Karpas-422 (cell line): ENCODE results near the gene MUCL1. TPM values are rescaled to one million over a fixed set of nuclear protein-coding genes. Genes with fewer than 3 reads are reported as not detected.

Experiments
- DNase-seq: peaks from one replicate; pipeline ENCODE4 v3.0.0-alpha.2; 2015
- H2AFZ ChIP-seq: fragments of 200-600 bp; sonication (generic); 2 replicates; pipeline ENCODE4 v1.6.1; 2014; ENCODE audit warnings: antibody characterized with exemption, low read length, mixed read lengths
- H3K27ac ChIP-seq: fragments of 200-600 bp; sonication (generic); 2 replicates; pipeline ENCODE4 v1.5.1; 2014; ENCODE audit warnings: mild to moderate bottlenecking, low read length, moderate library complexity
- H3K27me3 ChIP-seq: fragments of 200-600 bp; sonication (generic); 2 replicates; pipeline ENCODE4 v1.6.1; 2014; ENCODE audit warnings: low read length, mixed read lengths
- H3K36me3 ChIP-seq: fragments of 200-600 bp; sonication (generic); 2 replicates; pipeline ENCODE4 v1.6.1; 2014; ENCODE audit warnings: low read length, mixed read lengths; ENCODE audit not compliant: insufficient read depth
- H3K4me1 ChIP-seq: fragments of 200-600 bp; sonication (generic); 2 replicates; pipeline ENCODE4 v1.6.1; 2014; ENCODE audit warnings: mild to moderate bottlenecking, low read length, mixed read lengths
- H3K4me2 ChIP-seq: fragments of 200-600 bp; sonication (generic); 2 replicates; pipeline ENCODE4 v1.6.1; 2014; ENCODE audit warnings: low read length, low read depth, mild to moderate bottlenecking; ENCODE audit not compliant: poor library complexity, severe bottlenecking
- H3K4me3 ChIP-seq: fragments of 200-600 bp; sonication (generic); 2 replicates; pipeline ENCODE4 v1.5.1; 2014; ENCODE audit warnings: mild to moderate bottlenecking, antibody characterized with exemption, low read length, mixed read lengths
- H3K79me2 ChIP-seq: fragments of 200-600 bp; sonication (generic); 2 replicates; pipeline ENCODE4 v1.6.1; 2014; ENCODE audit warnings: mild to moderate bottlenecking, low read length, mixed read lengths
- H3K9ac ChIP-seq: fragments of 200-600 bp; sonication (generic); 2 replicates; pipeline ENCODE4 v1.6.0; 2014; ENCODE audit warnings: low read length
- H3K9me2 ChIP-seq: fragments of 200-600 bp; sonication (generic), shearing (Covaris generic); replicated peaks from 2 replicates; pipeline ENCODE4 v1.6.0; 2014; ENCODE audit warnings: mild to moderate bottlenecking, low read length, moderate library complexity; ENCODE audit not compliant: insufficient read depth
- H3K9me3 ChIP-seq: fragments of 300-700, 200-600 bp; sonication (generic); 2 replicates; pipeline ENCODE4 v1.6.1; 2014; ENCODE audit warnings: low read length, mixed read lengths
- H4K20me1 ChIP-seq: fragments of 200-600 bp; sonication (generic); 2 replicates; pipeline ENCODE4 v1.6.1; 2014; ENCODE audit warnings: mild to moderate bottlenecking, antibody characterized with exemption, low read length, low read depth; ENCODE audit not compliant: insufficient read depth
- total RNA-seq: library from RNA; depleted of rRNA; stranded (reverse); fragments of >200 nt; shearing (Covaris generic); gene quantifications from 2 replicates; pipeline ENCODE4 v1.2.3, GENCODE V29; 2014; ENCODE audit warnings: low replicate concordance; rRNA removed

The MUCL1 gene, protein sequence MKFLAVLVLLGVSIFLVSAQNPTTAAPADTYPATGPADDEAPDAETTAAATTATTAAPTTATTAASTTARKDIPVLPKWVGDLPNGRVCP
- not detected in 2 replicates for total RNA-seq

- H3K4me1 ChIP-seq, result no peaks in the 10 kb centered on the region
- peak; percentile 90 for DNase-seq
These were observed at the start of gene MUCL1 for GRCh38 chr12:54853933-54854538. MUCL1 (plus strand) TSS chr12:54854516; CDS start chr12:54854583, 67 bp downstream.

GRCh38 chr12:54821676-54822075 lies 32.6 kb upstream of the MUCL1 start:
- Histone ChIP-seq H2AFZ (no peak overlapping the region), H3K36me3 (no peaks in the 10 kb centered on the region), H3K9ac (no peak overlapping the region), H3K27me3 (no peaks in the 10 kb centered on the region), H3K9me3 (no peaks in the 10 kb centered on the region), H3K79me2 (no peaks in the 10 kb centered on the region), H3K9me2 (no peaks in the 10 kb centered on the region), H4K20me1 (no peaks in the 10 kb centered on the region), H3K4me2 (no peak overlapping the region), H3K27ac (no peak overlapping the region), H3K4me1 (no peaks in the 10 kb centered on the region), H3K4me3 (no peak overlapping the region)
- no peak for DNase-seq

More at GRCh38 chr12:54853933-54854538, at the start of gene MUCL1:
- no peaks in the 10 kb centered on the region for H4K20me1 ChIP-seq
- no peak within 1 kb of the TSS for H3K9ac ChIP-seq
- no peaks in the 10 kb centered on the region for H3K9me3 ChIP-seq
- no peaks in the 10 kb centered on the region for H3K27me3 ChIP-seq
- no peaks in the 10 kb centered on the region for H3K79me2 ChIP-seq
- no peaks in the 10 kb centered on the region for H3K9me2 ChIP-seq
- H3K4me2 ChIP-seq, result no peak within 1 kb of the TSS
- no peaks in the 10 kb centered on the region for H3K36me3 ChIP-seq
- H2AFZ ChIP-seq, result no peak within 1 kb of the TSS
- H3K27ac ChIP-seq, result no peak within 1 kb of the TSS
- no peak within 1 kb of the TSS for H3K4me3 ChIP-seq

DNA sequence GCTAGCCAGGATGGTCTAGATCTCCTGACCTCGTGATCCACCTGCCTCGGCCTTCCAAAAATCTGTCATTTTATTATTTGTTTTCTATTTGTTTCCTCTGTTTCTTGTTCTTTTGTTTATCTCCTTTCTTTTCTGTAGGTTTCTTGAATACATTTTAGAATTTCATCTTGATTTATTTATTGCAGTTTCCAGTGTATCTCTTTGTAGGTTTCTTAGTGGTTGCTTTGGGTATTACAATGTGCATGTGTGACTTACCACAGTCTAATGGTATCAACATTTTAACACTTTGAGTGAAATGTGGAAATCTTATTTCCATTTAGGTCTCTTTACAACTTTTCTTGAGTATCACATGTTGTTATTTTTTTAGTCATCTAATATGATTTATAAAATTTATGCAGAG lies 29.9 kb upstream of the MUCL1 start:
- Histone ChIP-seq H3K4me1 (no peaks in the 10 kb centered on the region), H3K9ac (no peak overlapping the region), H3K9me2 (no peaks in the 10 kb centered on the region), H3K27ac (no peak overlapping the region), H4K20me1 (no peaks in the 10 kb centered on the region), H2AFZ (no peak overlapping the region), H3K9me3 (no peaks in the 10 kb centered on the region), H3K36me3 (no peaks in the 10 kb centered on the region), H3K79me2 (no peaks in the 10 kb centered on the region), H3K4me2 (no peak overlapping the region), H3K4me3 (no peak overlapping the region), H3K27me3 (no peaks in the 10 kb centered on the region)
- no peak for DNase-seq

GRCh38 chr12:54829511-54829910 lies 24.8 kb upstream of the MUCL1 start:
- no peak overlapping the region for H3K9ac ChIP-seq
- H3K27me3 ChIP-seq, result no peaks in the 10 kb centered on the region
- H3K79me2 ChIP-seq, result no peaks in the 10 kb centered on the region
- no peaks in the 10 kb centered on the region for H4K20me1 ChIP-seq
- H2AFZ ChIP-seq, result no peak overlapping the region
- H3K4me1 ChIP-seq, result no peaks in the 10 kb centered on the region
- no peaks in the 10 kb centered on the region for H3K9me2 ChIP-seq
- H3K36me3 ChIP-seq, result no peaks in the 10 kb centered on the region
- no peak overlapping the region for H3K4me2 ChIP-seq
- no peaks in the 10 kb centered on the region for H3K9me3 ChIP-seq
- H3K4me3 ChIP-seq, result no peak overlapping the region
- H3K27ac ChIP-seq, result no peak overlapping the region
- DNase-seq, result no peak

DNA sequence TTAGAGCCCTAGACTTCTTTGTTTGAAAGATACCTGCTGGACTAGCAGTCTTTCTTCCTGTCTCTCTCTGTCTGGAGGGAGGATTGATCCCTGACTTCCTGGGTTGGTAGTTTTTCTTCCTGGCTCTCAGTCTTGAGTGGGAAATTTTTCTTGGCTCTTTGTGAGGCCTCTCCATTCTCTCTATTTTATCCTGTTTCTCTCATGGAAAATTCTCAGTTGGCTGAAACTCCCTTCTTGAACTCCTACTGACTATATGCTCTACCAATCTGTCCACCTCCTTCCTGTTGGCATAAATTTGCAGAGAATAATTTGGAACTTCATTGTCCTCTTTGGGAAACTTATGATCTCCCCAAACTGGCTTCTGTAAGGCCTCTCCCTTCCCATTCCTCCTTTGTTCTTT lies 24.1 kb upstream of the MUCL1 start:
- no peaks in the 10 kb centered on the region for H4K20me1 ChIP-seq
- no peaks in the 10 kb centered on the region for H3K27me3 ChIP-seq
- H2AFZ ChIP-seq, result no peak overlapping the region
- H3K4me2 ChIP-seq, result no peak overlapping the region
- DNase-seq, result no peak
- no peak overlapping the region for H3K9ac ChIP-seq
- H3K79me2 ChIP-seq, result no peaks in the 10 kb centered on the region
- no peaks in the 10 kb centered on the region for H3K4me1 ChIP-seq
- H3K36me3 ChIP-seq, result no peaks in the 10 kb centered on the region
- no peak overlapping the region for H3K4me3 ChIP-seq
- H3K27ac ChIP-seq, result no peak overlapping the region
- H3K9me2 ChIP-seq, result no peaks in the 10 kb centered on the region
- H3K9me3 ChIP-seq, result no peaks in the 10 kb centered on the region

GRCh38 chr12:54831631-54832030 lies 22.7 kb upstream of the MUCL1 start:
- no peaks in the 10 kb centered on the region for H3K27me3 ChIP-seq
- H4K20me1 ChIP-seq, result no peaks in the 10 kb centered on the region
- no peaks in the 10 kb centered on the region for H3K9me2 ChIP-seq
- no peak overlapping the region for H3K27ac ChIP-seq
- H3K9me3 ChIP-seq, result no peaks in the 10 kb centered on the region
- no peak overlapping the region for H3K9ac ChIP-seq
- H3K4me1 ChIP-seq, result no peaks in the 10 kb centered on the region
- H3K4me3 ChIP-seq, result no peak overlapping the region
- no peaks in the 10 kb centered on the region for H3K36me3 ChIP-seq
- H3K4me2 ChIP-seq, result no peak overlapping the region
- no peak for DNase-seq
- no peaks in the 10 kb centered on the region for H3K79me2 ChIP-seq
- H2AFZ ChIP-seq, result no peak overlapping the region

GRCh38 chr12:54840244-54840865 lies 14.0 kb upstream of the MUCL1 start:
- no peaks in the 10 kb centered on the region for H4K20me1 ChIP-seq
- no peak overlapping the region for H3K9ac ChIP-seq
- H3K79me2 ChIP-seq, result no peaks in the 10 kb centered on the region
- no peaks in the 10 kb centered on the region for H3K9me2 ChIP-seq
- DNase-seq, result no peak
- no peaks in the 10 kb centered on the region for H3K9me3 ChIP-seq
- H3K4me1 ChIP-seq, result no peaks in the 10 kb centered on the region
- H3K4me2 ChIP-seq, result no peak overlapping the region
- no peak overlapping the region for H2AFZ ChIP-seq
- no peaks in the 10 kb centered on the region for H3K27me3 ChIP-seq
- no peak overlapping the region for H3K4me3 ChIP-seq
- no peak overlapping the region for H3K27ac ChIP-seq
- H3K36me3 ChIP-seq, result no peaks in the 10 kb centered on the region

- Histone ChIP-seq H3K9me2 (no peaks in the 10 kb centered on the region), H3K4me3 (no peak overlapping the region), H3K4me1 (no peaks in the 10 kb centered on the region), H3K4me2 (no peak overlapping the region), H3K79me2 (no peaks in the 10 kb centered on the region), H4K20me1 (no peaks in the 10 kb centered on the region), H3K9me3 (no peaks in the 10 kb centered on the region), H3K36me3 (no peaks in the 10 kb centered on the region), H3K9ac (no peak overlapping the region), H2AFZ (no peak overlapping the region), H3K27ac (no peak overlapping the region), H3K27me3 (no peaks in the 10 kb centered on the region)
- DNase-seq, result no peak
These were observed 3.1 kb downstream of the MUCL1 start for GRCh38 chr12:54857406-54857805.
